NOMO-1 treated with DMSO at 0.1 percent for 48 hours (cell line): Measurements from ENCODE around the gene OR5D18.
"Not testable (repeated sequence)": the region's sequence is repeated elsewhere in the genome, so short reads cannot be mapped to it uniquely, and the experiment has no call there.

Experiments used
- DNase-seq: peaks from one replicate; lab custom pipeline; 2025; ENCODE audit not compliant: unreplicated experiment; lab: John Stamatoyannopoulos, UW

The OR5D18 gene

GRCh38 chr11:55819330-55819729 lies at the start of gene OR5D18:
OR5D18 (plus strand) TSS chr11:55819630; CDS start chr11:55819630, 0 bp downstream.
- DNase-seq: no peak

DNA sequence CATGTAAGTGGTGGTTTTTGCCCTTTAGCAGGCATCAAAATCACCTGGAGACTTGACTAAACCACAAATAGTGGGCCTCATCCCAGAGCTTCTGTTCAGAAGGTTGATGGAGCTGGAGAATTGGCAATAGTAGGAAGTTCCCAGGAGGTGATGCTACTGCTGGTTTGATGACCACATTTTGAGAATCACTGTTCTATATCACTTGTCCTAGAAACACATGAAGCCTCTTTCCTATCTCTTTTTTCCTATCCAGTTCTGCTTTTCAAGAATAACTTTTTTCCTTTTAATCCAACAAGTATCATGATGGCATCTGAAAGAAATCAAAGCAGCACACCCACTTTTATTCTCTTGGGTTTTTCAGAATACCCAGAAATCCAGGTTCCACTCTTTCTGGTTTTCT lies 46.3 kb upstream of the OR5D18 start, which contains the start of gene OR5D13:
OR5D13 (plus strand) TSS at position 301 of the 400 bp plus-strand sequence; CDS start at position 301, 0 bp downstream.
- no peak for DNase-seq

GRCh38 chr11:55791606-55792005 lies 27.8 kb upstream of the OR5D18 start:
- DNase-seq: no peak

- no peak for DNase-seq
Observed at GRCh38 chr11:55793321-55793720, 26.1 kb upstream of the OR5D18 start.

- DNase-seq: no peak
Observed at GRCh38 chr11:55795256-55795655, 24.2 kb upstream of the OR5D18 start, which contains the start of gene OR5D14. OR5D14 (plus strand) TSS chr11:55795556; CDS start chr11:55795556, 0 bp downstream.

- DNase-seq: no peak
Observed at GRCh38 chr11:55806248-55806647, 13.2 kb upstream of the OR5D18 start.

DNA sequence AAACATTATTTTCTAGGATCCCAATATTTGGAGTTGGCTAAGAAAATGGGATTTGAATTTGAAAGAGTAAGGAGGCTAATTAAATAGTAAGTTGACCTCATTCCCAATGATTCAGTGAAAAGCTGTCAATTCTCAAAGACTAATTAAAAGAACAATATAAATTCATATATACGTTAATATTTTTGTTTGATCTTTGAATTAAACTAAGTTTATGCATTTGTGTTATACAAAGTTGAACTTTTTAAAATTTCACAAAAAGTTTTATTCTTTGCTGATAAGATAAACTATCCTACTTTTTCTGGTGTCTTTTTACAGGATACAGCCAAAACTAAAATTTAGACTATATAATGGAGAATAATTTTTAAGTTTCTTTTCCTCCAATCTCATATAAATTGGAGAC lies 8.4 kb upstream of the OR5D18 start, which contains the start of gene OR5L1:
OR5L1 (plus strand) TSS at position 301 of the 400 bp plus-strand sequence. CDS start 100 bp downstream, outside the sequence.
- no peak for DNase-seq

DNA sequence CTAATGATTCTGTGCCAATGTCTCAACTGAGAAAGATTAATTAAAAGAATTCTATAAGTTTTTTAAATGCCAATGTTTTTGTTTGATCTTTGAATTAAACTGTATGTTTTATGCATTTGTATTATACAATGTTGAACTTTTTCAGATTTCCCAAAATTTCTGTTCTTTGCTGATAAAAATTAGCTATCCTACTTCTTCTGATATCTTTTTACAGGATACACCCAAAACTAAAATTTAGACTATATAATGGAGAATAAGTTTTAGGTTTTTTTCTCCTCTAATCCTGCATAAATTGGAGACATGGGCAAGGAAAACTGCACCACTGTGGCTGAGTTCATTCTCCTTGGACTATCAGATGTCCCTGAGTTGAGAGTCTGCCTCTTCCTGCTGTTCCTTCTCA lies 7.5 kb downstream of the OR5D18 start, which contains the start of gene OR5L2:
OR5L2 (plus strand) TSS at position 301 of the 400 bp plus-strand sequence; CDS start at position 301, 0 bp downstream.
- DNase-seq: no peak

- no peak for DNase-seq
Observed at GRCh38 chr11:55838452-55838851, 19.0 kb downstream of the OR5D18 start, which contains the start of gene OR5D16. OR5D16 (plus strand) TSS chr11:55838752; CDS start chr11:55838752, 0 bp downstream.

GRCh38 chr11:55847453-55847852 lies 28.0 kb downstream of the OR5D18 start:
- no peak for DNase-seq

- no peak for DNase-seq
Observed at GRCh38 chr11:55849037-55849436, 29.6 kb downstream of the OR5D18 start.

- no peak for DNase-seq
Observed at GRCh38 chr11:55852141-55852540, 32.7 kb downstream of the OR5D18 start.

- DNase-seq: no peak
Observed at GRCh38 chr11:55854704-55855103, 35.3 kb downstream of the OR5D18 start.

DNA sequence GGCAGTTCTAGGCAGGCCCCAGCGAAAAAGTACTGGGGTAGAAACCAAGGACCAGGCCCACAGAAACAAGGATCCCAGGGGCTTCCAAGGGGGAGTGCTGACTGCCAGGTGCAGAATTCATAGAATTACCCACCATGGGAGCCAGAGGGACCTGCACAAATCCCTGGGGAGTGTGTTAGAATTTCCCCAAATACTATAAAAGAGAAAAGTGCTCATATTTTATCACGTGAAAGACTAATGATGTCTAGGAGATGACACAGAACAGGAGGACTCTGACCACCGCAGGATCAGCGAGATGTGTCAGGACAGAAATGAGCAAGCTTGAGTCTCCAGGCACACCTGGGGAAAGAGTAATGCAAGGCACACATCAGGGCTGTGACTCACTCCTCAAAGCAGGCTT lies 47.9 kb downstream of the OR5D18 start:
- DNase-seq: not testable (repeated sequence)
